HEK293T (cell line): ENCODE results near the gene PSMB4.

Source experiments
- ARNT ChIP-seq: fragments of 450-650 bp; IDR thresholded peaks from 2 replicates; pipeline ENCODE4 v1.6.1; 2017; ENCODE audit warnings: mild to moderate bottlenecking
- BHLHE40 ChIP-seq: fragments of 450-650 bp; IDR thresholded peaks from 2 replicates; pipeline ENCODE4 v1.6.1; 2016; ENCODE audit warnings: mild to moderate bottlenecking, moderate library complexity, borderline replicate concordance
- ELF4 ChIP-seq: fragments of 450-650 bp; IDR thresholded peaks from 2 replicates; pipeline ENCODE4 v1.6.1; 2017; ENCODE audit warnings: antibody characterized with exemption
- NFRKB ChIP-seq: fragments of 450-650 bp; IDR thresholded peaks from 2 replicates; pipeline ENCODE4 v1.6.1; 2016; ENCODE audit warnings: mild to moderate bottlenecking, moderate library complexity
- SP1 ChIP-seq: fragments of 450-650 bp; IDR thresholded peaks from 2 replicates; pipeline ENCODE4 v1.6.1; 2017
- SUZ12 ChIP-seq: fragments of 450-650 bp; IDR thresholded peaks from 2 replicates; pipeline ENCODE4 v1.6.1; 2016; ENCODE audit warnings: mild to moderate bottlenecking
- ZNF384 ChIP-seq: fragments of 450-650 bp; IDR thresholded peaks from 2 replicates; pipeline ENCODE4 v1.6.1; 2016
- TF ChIP-seq, protein P1 (sequence below): fragments of 450-650 bp; IDR thresholded peaks from 2 replicates; pipeline ENCODE4 v1.6.1; 2016

DNA sequence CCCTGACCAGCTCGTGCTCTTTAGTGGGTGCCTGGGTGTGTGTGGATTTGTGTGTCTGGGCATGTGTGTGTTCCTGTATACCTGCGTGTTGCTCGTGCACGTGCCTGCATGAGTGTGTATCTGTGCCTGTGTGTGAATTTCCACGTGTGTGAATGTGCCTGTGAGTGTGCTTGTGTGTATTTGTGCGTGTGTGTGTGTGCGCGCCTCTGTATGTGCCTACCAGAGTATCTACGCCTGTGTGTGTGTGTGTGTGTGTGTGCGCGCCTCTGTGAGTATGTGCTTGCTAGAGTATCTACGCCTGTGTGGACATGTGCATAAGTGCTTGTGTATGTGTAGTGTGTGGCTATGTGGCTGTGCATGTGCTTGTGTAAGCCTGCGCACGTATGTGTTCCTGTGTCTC, 26.2 kb upstream of the PSMB4 start:
- TF ChIP-seq SP1, result no peak
- no peak for TF ChIP-seq SUZ12
- no peak for TF ChIP-seq ZNF384
- TF ChIP-seq, protein P1, sequence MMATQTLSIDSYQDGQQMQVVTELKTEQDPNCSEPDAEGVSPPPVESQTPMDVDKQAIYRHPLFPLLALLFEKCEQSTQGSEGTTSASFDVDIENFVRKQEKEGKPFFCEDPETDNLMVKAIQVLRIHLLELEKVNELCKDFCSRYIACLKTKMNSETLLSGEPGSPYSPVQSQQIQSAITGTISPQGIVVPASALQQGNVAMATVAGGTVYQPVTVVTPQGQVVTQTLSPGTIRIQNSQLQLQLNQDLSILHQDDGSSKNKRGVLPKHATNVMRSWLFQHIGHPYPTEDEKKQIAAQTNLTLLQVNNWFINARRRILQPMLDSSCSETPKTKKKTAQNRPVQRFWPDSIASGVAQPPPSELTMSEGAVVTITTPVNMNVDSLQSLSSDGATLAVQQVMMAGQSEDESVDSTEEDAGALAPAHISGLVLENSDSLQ, result no peak
- TF ChIP-seq ELF4, result no peak
- no peak for TF ChIP-seq NFRKB
- TF ChIP-seq ARNT, result no peak
- no peak for TF ChIP-seq BHLHE40
